IMR-90 (cell line): ENCODE measurements around the gene ERP44. TPM values are rescaled to one million over a fixed set of nuclear protein-coding genes. Genes with fewer than 3 reads are reported as not detected.

ENCODE experiments used
- ATAC-seq: fragments of 200-7000 bp; cut with Tn5 transposase; 2 replicates; pipeline ENCODE4 v1.9.1; 2020; ENCODE audit warnings: low read depth, mild to moderate bottlenecking, moderate library complexity
- BruUV-seq: library from RNA; stranded (reverse); fragments of 400-500 nt; replicated peaks from 2 replicates; lab custom pipeline; 2021; lab: Mats Ljungman, UMichigan
- CTCF ChIA-PET: fragments of 300-600 bp; formaldehyde crosslinking; extraction: SDS; loops from one replicate; lab custom pipeline; 2021; ENCODE audit warnings: antibody characterized with exemption; lab: Yijun Ruan, JAX
- POLR2A ChIA-PET: fragments of 300-600 bp; sonication (Branson Sonifier 250); formaldehyde crosslinking; loops from one replicate; lab custom pipeline; 2022; ENCODE audit warnings: antibody characterized with exemption; ENCODE audit not compliant: unreplicated experiment; lab: Charles Lee
- DNase-seq: peaks from one replicate; pipeline ENCODE4 v3.0.0; 2013
- H2AFZ ChIP-seq: replicated peaks from 2 replicates; pipeline ENCODE3; 2013; ENCODE audit warnings: low read length, mild to moderate bottlenecking; ENCODE audit not compliant: poor library complexity
- H2AK5ac ChIP-seq: 2 replicates; pipeline ENCODE4 v1.6.1; 2013; ENCODE audit warnings: low read depth, low read length, inconsistent platforms
- H2AK9ac ChIP-seq: replicated peaks from 2 replicates; pipeline ENCODE3; 2013; ENCODE audit warnings: mild to moderate bottlenecking, low read depth, low read length, moderate library complexity; ENCODE audit not compliant: poor library complexity
- H2BK120ac ChIP-seq: 2 replicates; pipeline ENCODE4 v1.6.1; 2013; ENCODE audit warnings: low read depth, low read length, inconsistent platforms
- H2BK15ac ChIP-seq: 3 replicates; pipeline ENCODE4 v1.6.1; 2013; ENCODE audit warnings: low read depth, low read length, inconsistent platforms
- H2BK20ac ChIP-seq: 2 replicates; pipeline ENCODE4 v1.6.1; 2013; ENCODE audit warnings: low read depth, mild to moderate bottlenecking, inconsistent platforms, low read length, moderate library complexity
- H2BK5ac ChIP-seq: 2 replicates; pipeline ENCODE4 v1.6.1; 2013; ENCODE audit warnings: mild to moderate bottlenecking, low read depth, low read length, inconsistent platforms; ENCODE audit not compliant: poor library complexity, severe bottlenecking
- H3K14ac ChIP-seq: replicated peaks from 2 replicates; pipeline ENCODE4 v1.6.1; 2013; ENCODE audit warnings: low read depth, low read length, inconsistent platforms
- H3K18ac ChIP-seq: 2 replicates; pipeline ENCODE4 v1.6.1; 2013; ENCODE audit warnings: low read depth, low read length, control low read depth
- H3K23ac ChIP-seq: 2 replicates; pipeline ENCODE4 v1.6.1; 2013; ENCODE audit warnings: low read depth, low read length, inconsistent platforms
- H3K27ac ChIP-seq: 2 replicates; pipeline ENCODE4 v1.5.1; 2013; ENCODE audit warnings: mild to moderate bottlenecking, control low read depth, low read length; ENCODE audit not compliant: insufficient read depth
- H3K27me3 ChIP-seq: 2 replicates; pipeline ENCODE4 v1.6.1; 2013; ENCODE audit warnings: low read length; ENCODE audit not compliant: control insufficient read depth, insufficient read depth
- H3K36me3 ChIP-seq: 2 replicates; pipeline ENCODE4 v1.6.1; 2013; ENCODE audit warnings: low read length, mixed read lengths; ENCODE audit not compliant: control insufficient read depth, insufficient read depth
- H3K4ac ChIP-seq: 2 replicates; pipeline ENCODE4 v1.6.1; 2013; ENCODE audit warnings: low read depth, low read length, inconsistent platforms
- H3K4me1 ChIP-seq: 2 replicates; pipeline ENCODE4 v1.6.1; 2013; ENCODE audit warnings: low read length, mixed read lengths; ENCODE audit not compliant: control insufficient read depth, insufficient read depth
- H3K4me2 ChIP-seq: 2 replicates; pipeline ENCODE4 v1.6.1; 2013; ENCODE audit warnings: low read depth, mild to moderate bottlenecking, control low read depth, low read length, moderate library complexity
- H3K4me3 ChIP-seq: 2 replicates; pipeline ENCODE4 v1.5.1; 2013; ENCODE audit warnings: low read depth, mild to moderate bottlenecking, control low read depth, low read length, moderate library complexity; ENCODE audit not compliant: insufficient read depth
- H3K56ac ChIP-seq: 2 replicates; pipeline ENCODE4 v1.6.1; 2013; ENCODE audit warnings: low read length, inconsistent platforms; ENCODE audit not compliant: insufficient read depth; ENCODE audit errors: extremely low read depth
- H3K79me1 ChIP-seq, 2 experiments: 2 replicates each; pipeline ENCODE4 v1.6.1; 2013; ENCODE audit warnings: low read length in 2 of 2, inconsistent platforms in 1 of 2, low read depth in 1 of 2
- H3K9ac ChIP-seq: 2 replicates; pipeline ENCODE4 v1.6.1; 2013; ENCODE audit warnings: low read depth, low read length, control low read depth
- H3K9me1 ChIP-seq: 2 replicates; pipeline ENCODE4 v1.6.1; 2013; ENCODE audit warnings: low read length, inconsistent platforms; ENCODE audit not compliant: insufficient read depth
- H3K9me3 ChIP-seq: 2 replicates; pipeline ENCODE4 v1.6.1; 2013; ENCODE audit warnings: low read length; ENCODE audit not compliant: control insufficient read depth, insufficient read depth
- H4K20me1 ChIP-seq: 2 replicates; pipeline ENCODE4 v1.6.1; 2013; ENCODE audit warnings: low read length, inconsistent platforms; ENCODE audit not compliant: insufficient read depth
- H4K5ac ChIP-seq: 2 replicates; pipeline ENCODE4 v1.6.1; 2013; ENCODE audit warnings: mild to moderate bottlenecking, low read depth, low read length, control low read depth
- H4K8ac ChIP-seq, 2 experiments: 2 replicates each; pipeline ENCODE4 v1.6.1; 2013; ENCODE audit warnings: low read depth in 2 of 2, low read length in 2 of 2, control low read depth in 1 of 2, inconsistent platforms in 1 of 2
- H4K91ac ChIP-seq: 2 replicates; pipeline ENCODE4 v1.6.1; 2013; ENCODE audit warnings: low read depth, low read length, inconsistent platforms; ENCODE audit not compliant: insufficient read depth
- ELK1 ChIP-seq: fragments of 150-350 bp; IDR thresholded peaks from 2 replicates; pipeline ENCODE4 v1.6.1; 2016; ENCODE audit warnings: low read depth, mild to moderate bottlenecking, low read length, moderate library complexity, borderline replicate concordance
- FOS ChIP-seq: fragments of 150-350 bp; IDR thresholded peaks from 2 replicates; pipeline ENCODE4 v1.6.1; 2016; ENCODE audit warnings: low read depth, low read length
- MAFK ChIP-seq: IDR thresholded peaks from 2 replicates; pipeline ENCODE4 v1.6.1; 2012; ENCODE audit warnings: low read depth, low read length, improper control_type of control experiment
- NFE2L2 ChIP-seq: fragments of 150-350 bp; IDR thresholded peaks from 2 replicates; pipeline ENCODE4 v1.6.1; 2016; ENCODE audit warnings: low read depth, mild to moderate bottlenecking, low read length
- POLR2A ChIP-seq: IDR thresholded peaks from 2 replicates; pipeline ENCODE4 v1.6.1; 2012; ENCODE audit warnings: mild to moderate bottlenecking, low read depth, low read length
- USF2 ChIP-seq: fragments of 150-350 bp; IDR thresholded peaks from 2 replicates; pipeline ENCODE4 v1.6.1; 2017; ENCODE audit warnings: mild to moderate bottlenecking, antibody characterized with exemption, low read length, low read depth
- WGBS, 2 experiments: methylation state at CpG; one replicate each; pipeline versions ENCODE4 v1.1.5 to v1.1.7; 2013; ENCODE audit warnings: missing lambda C conversion rate in 2 of 2; ENCODE audit not compliant: insufficient read length in 1 of 2; ENCODE audit errors: extremely low coverage in 2 of 2; 5-methylcytosine and 5-hydroxymethylcytosine counted together
- dilution Hi-C: fragments of 300-500 bp; cut with HindIII; formaldehyde crosslinking; loops from one replicate; pipeline ENCODE4 v1.14.3; 2018; ENCODE audit warnings: low sequenced_read_pairs; ENCODE audit not compliant: unreplicated experiment
- in situ Hi-C: fragments of 300-500 bp; cut with MboI; formaldehyde crosslinking; loops from 3 replicates; pipeline ENCODE4 v1.14.3; 2019; ENCODE audit warnings: low sequenced_read_pairs, inconsistent platforms, mixed read lengths
- intact Hi-C: fragments of 100-400 bp; cut with micrococcal nuclease; formaldehyde crosslinking; loops from 2 replicates; pipeline ENCODE4 v1.10.0; 2022
- polyA plus RNA-seq, 3 experiments: library from polyadenylated mRNA; depleted of rRNA; stranded (reverse); fragments of >200 nt; gene quantifications; 2 replicates each; pipeline ENCODE4 v1.2.3, GENCODE V29; 2012; ENCODE audit warnings: low replicate concordance in 1 of 3
- total RNA-seq: library from RNA; depleted of rRNA; stranded (reverse); fragments of >200 nt; gene quantifications from 2 replicates; pipeline ENCODE4 v1.2.3, GENCODE V29; 2012

The ERP44 gene
- total and polyA plus RNA-seq, 2 of the 4 experiments (the other 2 are of a cell fraction), result 9.1 to 13.5 TPM

GRCh38 chr9:100052375-100052774 lies 46.4 kb downstream of the ERP44 start:
- no peak overlapping the region for H3K9ac ChIP-seq
- H3K56ac ChIP-seq, result no peak overlapping the region
- H3K23ac ChIP-seq, result no peak overlapping the region
- no peak overlapping the region for H2AFZ ChIP-seq
- peaks cover 2% of the 10 kb centered on the region for H3K4me1 ChIP-seq
- BruUV-seq, result no TSS peak
- H2BK5ac ChIP-seq, result no peak overlapping the region
- no CpG with 5 or more reads among the region's 6 CpGs for WGBS, 2 experiments
- H3K27ac ChIP-seq, result no peak overlapping the region
- no peak overlapping the region for H4K8ac ChIP-seq
- no peak for ATAC-seq
- no peak overlapping the region for H3K18ac ChIP-seq
- no peak overlapping the region for H3K4me3 ChIP-seq
- intact Hi-C loops, result no loop called here
- H3K14ac ChIP-seq, result no peak overlapping the region
- H2BK20ac ChIP-seq, result no peak overlapping the region
- no peaks in the 10 kb centered on the region for H3K9me3 ChIP-seq
- no peak overlapping the region for H3K4ac ChIP-seq
- H3K9me1 ChIP-seq, result peaks cover 2% of the 10 kb centered on the region; the same call in 1 of the 2 replicates
- H2BK15ac ChIP-seq, result no peak overlapping the region
- TF ChIP-seq MAFK (no peak), FOS (no peak), ELK1 (no peak), USF2 (no peak), NFE2L2 (no peak), POLR2A (no peak)
- no peaks in the 10 kb centered on the region; the same call in 1 of the 2 replicates for H4K20me1 ChIP-seq
- no peak for DNase-seq
- H3K79me1 ChIP-seq, result peaks cover 13 to 36% of the 10 kb centered on the region in 2 experiments
- no peak overlapping the region for H2AK5ac ChIP-seq
- H2AK9ac ChIP-seq, result no peak overlapping the region
- no peak overlapping the region for H4K91ac ChIP-seq
- in situ Hi-C loops, result no loop called here
- no peak overlapping the region for H3K4me2 ChIP-seq
- no peaks in the 10 kb centered on the region for H3K27me3 ChIP-seq
- no peak overlapping the region for H2BK120ac ChIP-seq
- POLR2A ChIA-PET, result no interaction called here
- no peak overlapping the region for H4K5ac ChIP-seq
- no peaks in the 10 kb centered on the region; the same call in 1 of the 2 replicates for H3K36me3 ChIP-seq
- CTCF ChIA-PET, result no interaction called here
- dilution Hi-C loops, result no loop called here
